Measurements from ENCODE around the gene MICALL2. TPM values are rescaled to one million over a fixed set of nuclear protein-coding genes. Genes with fewer than 3 reads are reported as not detected.

MICALL2 gene
- total RNA-seq, 4 donors from 2014 or later = 111 to 272 (median 209) TPM

Other genes starting within 250 kb of the MICALL2 start
- gene UNCX, start 226.6 kb downstream of the MICALL2 start, total RNA-seq = not detected
- 100 to 1,000 TPM in 2 of 4 donors, 10 to 100 TPM in 2; 84.4 to 192 (median 108) TPM for gene INTS1, start 44.9 kb upstream of the MICALL2 start, total RNA-seq
- 10 to 100 TPM; 32.9 to 80.2 (median 55.0) TPM for gene MAFK, start 71.2 kb upstream of the MICALL2 start, total RNA-seq
- 100 to 1,000 TPM in 3 of 4 donors, 10 to 100 TPM in 1; 41.3 to 161 (median 151) TPM for gene TMEM184A, start 96.7 kb upstream of the MICALL2 start, total RNA-seq
- gene PSMG3, start 110.6 kb upstream of the MICALL2 start, total RNA-seq = 10 to 100 TPM; 33.0 to 67.5 (median 47.7) TPM
- under 1 TPM in 1 of 4 donors, not detected in 3; 0.80 TPM for gene ELFN1, start 210.8 kb upstream of the MICALL2 start, total RNA-seq

Data from Peyer's patch (tissue), 4 donors.